ENCODE results near the gene GPX3.

Gene GPX3

GRCh38 chr5:151034422-151035379, 14.3 kb downstream of the GPX3 start:
- no peak for DNase-seq

- DNase-seq: no peak
Observed at GRCh38 chr5:151036556-151036955, 16.2 kb downstream of the GPX3 start.

- no peak for DNase-seq
Observed at GRCh38 chr5:151037561-151038411, 17.4 kb downstream of the GPX3 start.

- DNase-seq: no peak
Observed at GRCh38 chr5:151038412-151038745, 18.0 kb downstream of the GPX3 start.

- DNase-seq: peak; percentile 43
Observed at GRCh38 chr5:151038801-151039238, 18.4 kb downstream of the GPX3 start.

GRCh38 chr5:151039665-151040064, 19.3 kb downstream of the GPX3 start:
- no peak for DNase-seq

- DNase-seq: no peak
Observed at GRCh38 chr5:151040211-151040747, 19.9 kb downstream of the GPX3 start.

- no peak for DNase-seq
Observed at GRCh38 chr5:151041577-151042268, 21.3 kb downstream of the GPX3 start.

GRCh38 chr5:151042453-151043093, 22.2 kb downstream of the GPX3 start:
- no peak for DNase-seq

- DNase-seq: peak; percentile 25
Observed at GRCh38 chr5:151047814-151048425, 27.5 kb downstream of the GPX3 start.

- no peak for DNase-seq
Observed at GRCh38 chr5:151048526-151048925, 28.1 kb downstream of the GPX3 start.

GRCh38 chr5:151051066-151051930, 30.9 kb downstream of the GPX3 start:
- DNase-seq: peak; percentile 74

- no peak for DNase-seq
Observed at GRCh38 chr5:151051931-151052608, 31.7 kb downstream of the GPX3 start.

- DNase-seq: no peak
Observed at GRCh38 chr5:151052836-151053235, 32.4 kb downstream of the GPX3 start.

GRCh38 chr5:151053796-151054462, 33.5 kb downstream of the GPX3 start:
- no peak for DNase-seq

- no peak for DNase-seq
Observed at GRCh38 chr5:151054709-151055108, 34.3 kb downstream of the GPX3 start.

- DNase-seq: no peak
Observed at GRCh38 chr5:151055336-151055735, 34.9 kb downstream of the GPX3 start.

GRCh38 chr5:151056379-151057325, 36.3 kb downstream of the GPX3 start:
- no peak for DNase-seq
